ENCODE results near the gene BRAT1.
A peak's percentile ranks its signal among the peaks of the same experiment; 100 is the strongest.

BRAT1 gene

GRCh38 chr7:2530071-2530987 lies 25.0 kb downstream of the BRAT1 start:
- no peaks in the 10 kb centered on the region for H3K9me3 ChIP-seq
- peak overlapping the region; percentile 54 to 60 for H3K4me3 ChIP-seq (ENCODE audit: low read depth in 1 of 2, low read length in 1 of 2)
- H3K4me1 ChIP-seq (ENCODE audit: control insufficient read depth in 1 of 2, insufficient read depth in 1 of 2, low read depth in 1 of 2, low read length in 1 of 2) = peaks cover 60 to 61% of the 10 kb centered on the region in 2 experiments
- TF ChIP-seq CTCF (IDR thresholded peaks at IDR 0.05) = no peak
- H3K36me3 ChIP-seq = peaks cover 20% of the 10 kb centered on the region
- peak overlapping the region; percentile 98 for H3K27ac ChIP-seq
- no peaks in the 10 kb centered on the region for H3K27me3 ChIP-seq

- peaks cover 68 to 70% of the 10 kb centered on the region in 2 experiments for H3K4me1 ChIP-seq (ENCODE audit: control insufficient read depth in 1 of 2, insufficient read depth in 1 of 2, low read depth in 1 of 2, low read length in 1 of 2)
- H3K27me3 ChIP-seq = no peaks in the 10 kb centered on the region
- H3K4me3 ChIP-seq (ENCODE audit: low read depth in 1 of 2, low read length in 1 of 2) = peak overlapping the region; percentile 54 to 60
- no peaks in the 10 kb centered on the region for H3K9me3 ChIP-seq
- H3K36me3 ChIP-seq = peaks cover 23% of the 10 kb centered on the region
- H3K27ac ChIP-seq = peak overlapping the region; percentile 98
- TF ChIP-seq CTCF (IDR thresholded peaks at IDR 0.05) = peak; percentile 55
These were observed 25.9 kb downstream of the BRAT1 start for GRCh38 chr7:2529161-2530070.

DNA sequence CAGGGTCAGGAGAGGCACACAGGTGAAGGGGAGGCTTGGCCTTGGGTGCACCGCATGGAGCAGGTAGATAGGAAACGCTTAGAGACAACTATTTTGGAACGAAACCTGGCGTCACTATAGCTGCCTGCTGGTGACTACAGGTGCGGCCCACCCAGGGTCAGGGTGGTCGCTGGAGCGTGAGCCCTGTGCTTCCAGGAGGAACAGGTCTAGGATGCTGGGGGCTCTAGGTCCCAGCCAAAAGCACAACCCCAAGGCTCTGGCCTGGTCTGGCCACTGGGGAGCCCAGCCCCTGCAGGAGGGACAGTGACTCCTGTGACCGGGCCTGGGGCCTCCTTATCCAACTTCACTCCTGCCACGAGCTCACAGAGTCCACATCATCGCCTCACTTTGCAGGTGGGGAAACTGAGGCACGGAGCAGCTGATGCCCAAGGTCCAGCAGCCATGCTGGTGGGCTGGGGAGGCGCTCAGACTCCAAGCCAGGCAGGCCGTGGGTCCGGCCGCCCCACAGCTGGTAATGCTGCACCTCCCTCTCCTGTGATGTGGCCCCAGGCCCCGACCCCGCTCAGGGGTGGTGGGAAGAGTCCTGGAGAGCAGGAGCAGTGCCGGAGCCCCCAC lies 26.7 kb downstream of the BRAT1 start:
- no peak for TF ChIP-seq CTCF (IDR thresholded peaks at IDR 0.05)
- peaks cover 6% of the 10 kb centered on the region for H3K27me3 ChIP-seq
- H3K4me1 ChIP-seq (ENCODE audit: control insufficient read depth in 1 of 2, insufficient read depth in 1 of 2, low read depth in 1 of 2, low read length in 1 of 2) = peaks cover 77 to 78% of the 10 kb centered on the region in 2 experiments
- peaks cover 23% of the 10 kb centered on the region for H3K36me3 ChIP-seq
- H3K4me3 ChIP-seq (ENCODE audit: low read depth in 1 of 2, low read length in 1 of 2) = peak overlapping the region; percentile 54 to 60
- H3K27ac ChIP-seq = peak overlapping the region; percentile 98
- no peaks in the 10 kb centered on the region for H3K9me3 ChIP-seq

- Histone ChIP-seq H3K27me3 (peaks cover 14% of the 10 kb centered on the region), H3K4me3 (ENCODE audit: low read depth in 1 of 2, low read length in 1 of 2) (peak overlapping the region; percentile 54 to 60), H3K9me3 (no peaks in the 10 kb centered on the region), H3K4me1 (ENCODE audit: control insufficient read depth in 1 of 2, insufficient read depth in 1 of 2, low read depth in 1 of 2, low read length in 1 of 2) (peaks cover 85 to 86% of the 10 kb centered on the region in 2 experiments), H3K27ac (peak overlapping the region; percentile 98), H3K36me3 (peaks cover 23% of the 10 kb centered on the region)
- TF ChIP-seq CTCF (IDR thresholded peaks at IDR 0.05) = no peak
These were observed 27.5 kb downstream of the BRAT1 start for GRCh38 chr7:2527505-2528467.
